Activated CD8-positive, alpha-beta memory T cell treated with anti-CD3 and anti-CD28 coated beads, Interleukin-2, amount 50 U/mL, for 4 hours (primary cell): ENCODE data around the gene FBXO5.
A peak's percentile ranks its signal among the peaks of the same experiment; 100 is the strongest.
"Not testable (repeated sequence)": the region's sequence is repeated elsewhere in the genome, so short reads cannot be mapped to it uniquely, and the experiment has no call there.

Source experiments
- DNase-seq: peaks from one replicate; pipeline ENCODE4 v3.0.0-alpha.2; 2020

FBXO5 gene

GRCh38 chr6:152986978-152987377 is 4.1 kb upstream of the FBXO5 start:
- DNase-seq: no peak

- not testable (repeated sequence) for DNase-seq
Measured at GRCh38 chr6:152985300-152985699, 2.5 kb upstream of the FBXO5 start.

- no peak for DNase-seq
Measured at GRCh38 chr6:152984513-152984872, 1.7 kb upstream of the FBXO5 start.

- DNase-seq: peak; percentile 91
Measured at GRCh38 chr6:152983637-152984512, 1.0 kb upstream of the FBXO5 start.

- DNase-seq: no peak
Measured at GRCh38 chr6:152981989-152982903, 595 bp downstream of the FBXO5 start.

- no peak for DNase-seq
Measured at GRCh38 chr6:152981219-152981618, 1.6 kb downstream of the FBXO5 start.

- DNase-seq: no peak
Measured at GRCh38 chr6:152980656-152981055, 2.2 kb downstream of the FBXO5 start.

GRCh38 chr6:152979116-152979515 is 3.7 kb downstream of the FBXO5 start:
- no peak for DNase-seq

- no peak for DNase-seq
Measured at GRCh38 chr6:152978058-152978457, 4.8 kb downstream of the FBXO5 start.

- no peak for DNase-seq
Measured at GRCh38 chr6:152977556-152977955, 5.3 kb downstream of the FBXO5 start.

GRCh38 chr6:152976749-152977148 is 6.1 kb downstream of the FBXO5 start:
- no peak for DNase-seq

- DNase-seq: no peak
Measured at GRCh38 chr6:152975204-152975915, 7.5 kb downstream of the FBXO5 start.

- DNase-seq: no peak
Measured at GRCh38 chr6:152973916-152974315, 8.9 kb downstream of the FBXO5 start.

- no peak for DNase-seq
Measured at GRCh38 chr6:152969688-152970418, 13.0 kb downstream of the FBXO5 start.

- not testable (repeated sequence) for DNase-seq
Measured at GRCh38 chr6:152966168-152966894, 16.5 kb downstream of the FBXO5 start.

GRCh38 chr6:152959333-152959732 is 23.5 kb downstream of the FBXO5 start:
- no peak for DNase-seq

GRCh38 chr6:152957796-152958195 is 25.0 kb downstream of the FBXO5 start:
- no peak for DNase-seq

GRCh38 chr6:152954443-152954842 is 28.4 kb downstream of the FBXO5 start:
- no peak for DNase-seq

GRCh38 chr6:152952866-152953509 is 29.9 kb downstream of the FBXO5 start:
- DNase-seq: no peak

- no peak for DNase-seq
Measured at GRCh38 chr6:152952045-152952444, 30.8 kb downstream of the FBXO5 start.

GRCh38 chr6:152950240-152950639 is 32.6 kb downstream of the FBXO5 start:
- DNase-seq: no peak
